Breast epithelium (tissue), 3 donors: ENCODE measurements around the gene THOC2.

Source experiments
- CTCF ChIP-seq, 3 donors: fragments of 450-650 bp; IDR thresholded peaks; one replicate each; pipeline ENCODE4 v1.5.1; 2016 to 2017; ENCODE audit warnings: antibody characterized with exemption in 3 of 3, mild to moderate bottlenecking in 3 of 3, moderate library complexity in 3 of 3
- POLR2A ChIP-seq: fragments of 450-650 bp; IDR thresholded peaks from one replicate; pipeline ENCODE4 v1.6.1; 2016; ENCODE audit warnings: antibody characterized with exemption, mild to moderate bottlenecking, moderate library complexity
- POLR2AphosphoS5 ChIP-seq, 3 donors: sonication (generic); formaldehyde crosslinking; IDR thresholded peaks; one replicate each; pipeline ENCODE4 v1.6.1; 2017; ENCODE audit warnings: antibody characterized with exemption in 3 of 3

- TF ChIP-seq CTCF (IDR thresholded peaks at IDR 0.05) = no peak
- no peak for TF ChIP-seq POLR2AphosphoS5 (IDR thresholded peaks at IDR 0.05)
- TF ChIP-seq POLR2A = no peak
Observed at GRCh38 chrX:123626962-123627361, 105.9 kb downstream of the THOC2 start.
